Measurements from ENCODE around the gene NEU2. TPM values are rescaled to one million over a fixed set of nuclear protein-coding genes. Genes with fewer than 3 reads are reported as not detected.

The NEU2 gene
- total and polyA plus RNA-seq, 2 of the 13 experiments (the other 11 are each of a cell fraction or from before 2014, with no cell fraction given), result not detected

DNA sequence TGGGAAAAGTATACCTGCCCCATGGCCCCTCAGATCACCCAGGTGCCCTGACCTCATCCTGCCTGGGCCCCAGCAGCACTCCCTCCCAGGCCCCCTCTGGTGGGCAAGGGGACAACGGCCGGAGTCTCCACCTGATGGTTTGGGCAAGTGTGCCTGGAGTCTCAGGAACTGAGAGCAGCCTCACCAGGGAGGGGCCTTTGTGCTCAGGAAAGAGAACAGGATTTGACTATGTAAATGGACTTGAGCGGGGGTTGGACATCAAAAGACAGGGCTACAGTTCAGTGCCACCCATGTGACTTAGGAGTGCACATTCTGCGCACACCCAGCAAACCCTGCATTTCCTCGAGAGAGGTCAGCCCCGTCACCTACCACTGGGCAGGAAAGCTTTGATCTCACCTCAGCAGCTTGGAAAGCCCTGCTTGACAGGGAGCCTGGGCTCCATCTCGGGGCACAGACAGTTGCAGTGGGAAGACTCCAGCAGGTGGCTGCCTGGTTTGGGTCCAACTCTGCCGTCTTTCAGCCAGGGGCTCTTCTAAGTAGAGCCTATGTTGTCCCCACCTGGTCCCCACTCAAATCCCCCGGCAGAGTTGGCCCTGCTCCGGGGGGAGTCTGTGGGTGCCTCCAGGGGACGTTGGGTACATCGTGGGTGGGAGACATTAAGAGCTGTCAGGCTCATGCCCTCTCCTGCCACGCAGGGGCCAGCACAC lies 30.9 kb downstream of the NEU2 start (continued):
- TF ChIP-seq, protein P1, sequence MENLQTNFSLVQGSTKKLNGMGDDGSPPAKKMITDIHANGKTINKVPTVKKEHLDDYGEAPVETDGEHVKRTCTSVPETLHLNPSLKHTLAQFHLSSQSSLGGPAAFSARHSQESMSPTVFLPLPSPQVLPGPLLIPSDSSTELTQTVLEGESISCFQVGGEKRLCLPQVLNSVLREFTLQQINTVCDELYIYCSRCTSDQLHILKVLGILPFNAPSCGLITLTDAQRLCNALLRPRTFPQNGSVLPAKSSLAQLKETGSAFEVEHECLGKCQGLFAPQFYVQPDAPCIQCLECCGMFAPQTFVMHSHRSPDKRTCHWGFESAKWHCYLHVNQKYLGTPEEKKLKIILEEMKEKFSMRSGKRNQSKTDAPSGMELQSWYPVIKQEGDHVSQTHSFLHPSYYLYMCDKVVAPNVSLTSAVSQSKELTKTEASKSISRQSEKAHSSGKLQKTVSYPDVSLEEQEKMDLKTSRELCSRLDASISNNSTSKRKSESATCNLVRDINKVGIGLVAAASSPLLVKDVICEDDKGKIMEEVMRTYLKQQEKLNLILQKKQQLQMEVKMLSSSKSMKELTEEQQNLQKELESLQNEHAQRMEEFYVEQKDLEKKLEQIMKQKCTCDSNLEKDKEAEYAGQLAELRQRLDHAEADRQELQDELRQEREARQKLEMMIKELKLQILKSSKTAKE (CRISPR knock-in tag; IDR thresholded peaks at IDR 0.05; ENCODE audit: borderline replicate concordance), result peak; percentile 97
- TF ChIP-seq KAT2B (IDR thresholded peaks at IDR 0.05; ENCODE audit: borderline replicate concordance, low read depth, low read length), result no peak
- peak in 1 of 2 experiments; percentile 34; a peak in 3 of 4 replicates for TF ChIP-seq MAFK (conservative IDR thresholded peaks at IDR 0.05 in 1 of 2, IDR thresholded peaks at IDR 0.05 in 1 of 2; ENCODE audit: low read length in 2 of 2)
- TF ChIP-seq, protein P2, sequence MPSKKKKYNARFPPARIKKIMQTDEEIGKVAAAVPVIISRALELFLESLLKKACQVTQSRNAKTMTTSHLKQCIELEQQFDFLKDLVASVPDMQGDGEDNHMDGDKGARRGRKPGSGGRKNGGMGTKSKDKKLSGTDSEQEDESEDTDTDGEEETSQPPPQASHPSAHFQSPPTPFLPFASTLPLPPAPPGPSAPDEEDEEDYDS (CRISPR knock-in tag; IDR thresholded peaks at IDR 0.05), result peak; percentile 85
- TF ChIP-seq, protein P3, sequence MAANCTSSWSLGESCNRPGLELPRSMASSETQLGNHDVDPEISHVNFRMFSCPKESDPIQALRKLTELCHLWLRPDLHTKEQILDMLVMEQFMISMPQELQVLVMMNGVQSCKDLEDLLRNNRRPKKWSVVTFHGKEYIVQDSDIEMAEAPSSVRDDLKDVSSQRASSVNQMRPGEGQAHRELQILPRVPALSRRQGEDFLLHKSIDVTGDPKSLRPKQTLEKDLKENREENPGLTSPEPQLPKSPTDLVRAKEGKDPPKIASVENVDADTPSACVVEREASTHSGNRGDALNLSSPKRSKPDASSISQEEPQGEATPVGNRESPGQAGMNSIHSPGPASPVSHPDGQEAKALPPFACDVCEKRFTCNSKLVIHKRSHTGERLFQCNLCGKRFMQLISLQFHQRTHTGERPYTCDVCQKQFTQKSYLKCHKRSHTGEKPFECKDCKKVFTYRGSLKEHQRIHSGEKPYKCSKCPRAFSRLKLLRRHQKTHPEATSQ (CRISPR knock-in tag; IDR thresholded peaks at IDR 0.05; ENCODE audit: borderline replicate concordance), result peak; percentile 80; the same call in 1 of the 2 replicates
- peak; percentile 86 for TF ChIP-seq FOSL2 (CRISPR knock-in tag; IDR thresholded peaks at IDR 0.05)
- TF ChIP-seq, protein P4, sequence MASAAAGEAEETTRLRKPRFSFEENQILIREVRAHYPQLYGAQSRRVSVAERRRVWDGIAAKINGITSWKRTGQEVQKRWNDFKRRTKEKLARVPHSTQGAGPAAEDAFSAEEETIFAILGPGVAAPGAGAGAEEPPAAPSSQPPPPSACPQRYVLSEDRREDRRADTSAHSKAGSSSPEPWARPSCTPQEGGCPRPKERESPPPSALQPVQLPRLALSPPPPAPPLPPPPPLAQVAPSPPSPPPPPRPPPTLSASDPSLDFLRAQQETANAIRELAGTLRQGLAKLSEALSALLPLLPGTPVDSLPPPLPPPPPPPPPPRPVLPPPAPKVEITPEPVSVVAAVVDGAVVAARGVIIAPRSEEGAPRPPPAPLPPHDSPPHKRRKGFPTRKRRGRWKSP (CRISPR knock-in tag; IDR thresholded peaks at IDR 0.05), result 0 out of 2 replicates have a peak, but pooled peaks have one; percentile 39
- TF ChIP-seq TCF12 (IDR thresholded peaks at IDR 0.05), result no peak
- TF ChIP-seq TCF12 (CRISPR knock-in tag; IDR thresholded peaks at IDR 0.05), result no peak; the same call in 1 of the 2 replicates
- TF ChIP-seq ZNF552 (CRISPR knock-in tag; IDR thresholded peaks at IDR 0.05; ENCODE audit: borderline replicate concordance), result peak; percentile 84
- no peak for TF ChIP-seq HHEX (CRISPR knock-in tag; IDR thresholded peaks at IDR 0.05)
- TF ChIP-seq KLF13 (CRISPR knock-in tag; IDR thresholded peaks at IDR 0.05), result peak; percentile 21; the same call in 1 of the 2 replicates
- no peak for TF ChIP-seq NPAS2 (CRISPR knock-in tag; IDR thresholded peaks at IDR 0.05; ENCODE audit: borderline replicate concordance)
- peak; percentile 49; the same call in 1 of the 2 replicates for TF ChIP-seq AKAP8 (CRISPR knock-in tag; IDR thresholded peaks at IDR 0.05)
- no peak for TF ChIP-seq ZNF546 (CRISPR knock-in tag; conservative IDR thresholded peaks at IDR 0.05)
- TF ChIP-seq ZNF292 (CRISPR knock-in tag; IDR thresholded peaks at IDR 0.05; ENCODE audit: borderline replicate concordance, low read depth), result peak; percentile 96; the same call in 1 of the 2 replicates
- TF ChIP-seq, protein P5, sequence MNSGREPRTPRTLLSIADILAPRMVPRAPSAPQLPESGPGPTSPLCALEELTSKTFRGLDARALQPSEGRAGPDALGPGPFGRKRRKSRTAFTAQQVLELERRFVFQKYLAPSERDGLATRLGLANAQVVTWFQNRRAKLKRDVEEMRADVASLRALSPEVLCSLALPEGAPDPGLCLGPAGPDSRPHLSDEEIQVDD (CRISPR knock-in tag; IDR thresholded peaks at IDR 0.05; ENCODE audit: borderline replicate concordance), result no peak
- TF ChIP-seq, protein P6, sequence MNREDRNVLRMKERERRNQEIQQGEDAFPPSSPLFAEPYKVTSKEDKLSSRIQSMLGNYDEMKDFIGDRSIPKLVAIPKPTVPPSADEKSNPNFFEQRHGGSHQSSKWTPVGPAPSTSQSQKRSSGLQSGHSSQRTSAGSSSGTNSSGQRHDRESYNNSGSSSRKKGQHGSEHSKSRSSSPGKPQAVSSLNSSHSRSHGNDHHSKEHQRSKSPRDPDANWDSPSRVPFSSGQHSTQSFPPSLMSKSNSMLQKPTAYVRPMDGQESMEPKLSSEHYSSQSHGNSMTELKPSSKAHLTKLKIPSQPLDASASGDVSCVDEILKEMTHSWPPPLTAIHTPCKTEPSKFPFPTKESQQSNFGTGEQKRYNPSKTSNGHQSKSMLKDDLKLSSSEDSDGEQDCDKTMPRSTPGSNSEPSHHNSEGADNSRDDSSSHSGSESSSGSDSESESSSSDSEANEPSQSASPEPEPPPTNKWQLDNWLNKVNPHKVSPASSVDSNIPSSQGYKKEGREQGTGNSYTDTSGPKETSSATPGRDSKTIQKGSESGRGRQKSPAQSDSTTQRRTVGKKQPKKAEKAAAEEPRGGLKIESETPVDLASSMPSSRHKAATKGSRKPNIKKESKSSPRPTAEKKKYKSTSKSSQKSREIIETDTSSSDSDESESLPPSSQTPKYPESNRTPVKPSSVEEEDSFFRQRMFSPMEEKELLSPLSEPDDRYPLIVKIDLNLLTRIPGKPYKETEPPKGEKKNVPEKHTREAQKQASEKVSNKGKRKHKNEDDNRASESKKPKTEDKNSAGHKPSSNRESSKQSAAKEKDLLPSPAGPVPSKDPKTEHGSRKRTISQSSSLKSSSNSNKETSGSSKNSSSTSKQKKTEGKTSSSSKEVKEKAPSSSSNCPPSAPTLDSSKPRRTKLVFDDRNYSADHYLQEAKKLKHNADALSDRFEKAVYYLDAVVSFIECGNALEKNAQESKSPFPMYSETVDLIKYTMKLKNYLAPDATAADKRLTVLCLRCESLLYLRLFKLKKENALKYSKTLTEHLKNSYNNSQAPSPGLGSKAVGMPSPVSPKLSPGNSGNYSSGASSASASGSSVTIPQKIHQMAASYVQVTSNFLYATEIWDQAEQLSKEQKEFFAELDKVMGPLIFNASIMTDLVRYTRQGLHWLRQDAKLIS (CRISPR knock-in tag; IDR thresholded peaks at IDR 0.05), result no peak
- no peak; the same call in 1 of the 2 replicates for TF ChIP-seq ZNF782 (CRISPR knock-in tag; IDR thresholded peaks at IDR 0.05; ENCODE audit: borderline replicate concordance)

All from HepG2 (cell line).